Liver (tissue), 3 donors: ENCODE results near the gene MALRD1.

ENCODE experiments used
- ATF3 ChIP-seq: IDR thresholded peaks from 2 replicates; pipeline ENCODE4 v1.6.1; 2016; ENCODE audit warnings: antibody characterized with exemption
- CTCF ChIP-seq: fragments of 150-350 bp; IDR thresholded peaks from 2 replicates; pipeline ENCODE4 v1.5.1; 2017; ENCODE audit warnings: improper control_type of control experiment, low read depth, low read length; ENCODE audit not compliant: missing input control
- JUND ChIP-seq, 2 donors: IDR thresholded peaks; 2 replicates each; pipeline ENCODE4 v1.6.1; 2016; ENCODE audit warnings: antibody characterized with exemption in 2 of 2
- RAD21 ChIP-seq, 2 donors: IDR thresholded peaks; 2 replicates each; pipeline ENCODE4 v1.6.1; 2016; ENCODE audit warnings: antibody characterized with exemption in 2 of 2, mild to moderate bottlenecking in 2 of 2
- REST ChIP-seq: IDR thresholded peaks from 2 replicates; pipeline ENCODE4 v1.6.1; 2016; ENCODE audit warnings: antibody characterized with exemption, mild to moderate bottlenecking
- TAF1 ChIP-seq: conservative IDR thresholded peaks from 2 replicates; pipeline ENCODE4 v1.6.1; 2016; ENCODE audit warnings: antibody characterized with exemption, mild to moderate bottlenecking
- YY1 ChIP-seq: IDR thresholded peaks from 2 replicates; pipeline ENCODE4 v1.6.1; 2016; ENCODE audit warnings: antibody characterized with exemption, mild to moderate bottlenecking
- ZBTB33 ChIP-seq: IDR thresholded peaks from 2 replicates; pipeline ENCODE4 v1.6.1; 2016; ENCODE audit warnings: antibody characterized with exemption
- donor health status: healthy.
- donor health status: healthy.

- no peak for TF ChIP-seq JUND (IDR thresholded peaks at IDR 0.05)
- TF ChIP-seq CTCF = no peak
- TF ChIP-seq REST = no peak
- TF ChIP-seq YY1 = no peak
- TF ChIP-seq TAF1 = no peak
- TF ChIP-seq ATF3 = no peak
- no peak for TF ChIP-seq RAD21 (IDR thresholded peaks at IDR 0.05)
- TF ChIP-seq ZBTB33 = no peak
Observed at GRCh38 chr10:19209319-19209718, 160.7 kb downstream of the MALRD1 start.
